Ramos (cell line): ENCODE results near the gene DAPL1.
"Not testable (repeated sequence)": the region's sequence is repeated elsewhere in the genome, so short reads cannot be mapped to it uniquely, and the experiment has no call there.

Source experiments
- in situ Hi-C: fragments of 300-500 bp; cut with MboI; formaldehyde crosslinking; loops from one replicate; pipeline ENCODE4 v1.14.3; 2022; ENCODE audit warnings: low sequenced_read_pairs; ENCODE audit not compliant: unreplicated experiment

DAPL1 gene

GRCh38 chr2:158815166-158815565 is 20.0 kb downstream of the DAPL1 start:
- in situ Hi-C loops = no loop called here

DNA sequence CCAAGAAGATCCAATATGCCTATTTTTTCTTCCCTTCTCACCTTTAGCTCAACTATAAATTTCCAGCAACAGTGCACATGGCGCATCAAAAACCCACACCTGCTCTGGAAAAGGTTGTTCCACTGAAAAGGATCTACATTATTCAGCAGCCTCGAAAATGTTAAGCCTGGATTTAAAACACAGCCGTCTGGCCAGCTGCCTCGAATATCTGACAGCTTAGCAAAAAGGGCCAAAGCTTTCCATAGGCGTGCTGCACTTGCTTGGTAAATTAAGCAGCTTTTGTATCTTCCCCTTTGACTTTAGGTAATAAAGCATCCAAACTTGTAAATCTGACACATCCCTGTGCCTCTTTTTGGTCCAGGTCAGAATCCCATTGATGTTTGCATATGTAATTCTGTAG is 20.5 kb downstream of the DAPL1 start:
- in situ Hi-C loops = no loop called here

DNA sequence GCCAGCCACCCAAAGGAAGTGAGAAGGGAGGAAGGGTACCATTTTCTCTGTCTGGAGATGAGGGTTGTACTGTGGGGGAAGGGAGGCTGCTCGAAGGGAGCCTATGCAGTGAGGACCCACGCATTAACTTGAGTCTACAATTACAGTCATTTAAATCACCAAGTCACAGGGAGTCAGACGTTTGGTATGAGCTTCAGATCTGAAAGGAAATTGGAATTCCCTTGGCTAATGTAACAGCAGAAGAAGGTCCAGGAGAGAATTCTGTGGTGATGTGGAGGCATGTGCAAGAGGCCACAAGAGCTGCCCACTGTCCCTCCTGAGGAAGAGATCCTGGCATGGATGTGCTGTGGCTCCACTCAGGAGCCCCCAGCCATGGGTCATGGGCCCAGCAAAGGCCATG is 22.5 kb downstream of the DAPL1 start:
- in situ Hi-C loops = no loop called here

DNA sequence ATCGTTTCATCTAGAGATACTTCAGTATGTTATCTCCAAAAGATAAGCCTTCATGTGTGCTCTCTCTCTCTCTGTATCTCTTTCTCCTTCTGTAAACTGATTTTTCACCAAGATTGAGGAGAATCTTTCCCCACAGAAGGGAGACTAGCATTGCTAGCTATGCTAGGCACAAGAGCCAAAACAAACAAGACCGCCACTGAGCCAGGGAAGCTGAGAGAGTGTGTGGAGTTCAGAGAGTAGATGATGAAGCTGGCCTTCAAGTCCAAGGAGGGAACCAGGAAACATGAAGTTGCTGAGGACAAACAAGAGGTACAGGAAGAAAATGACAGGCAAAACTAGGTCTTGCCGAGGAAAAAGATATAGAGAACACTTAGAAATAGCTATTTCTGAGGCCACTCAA is 23.4 kb downstream of the DAPL1 start:
- in situ Hi-C loops = no loop called here

DNA sequence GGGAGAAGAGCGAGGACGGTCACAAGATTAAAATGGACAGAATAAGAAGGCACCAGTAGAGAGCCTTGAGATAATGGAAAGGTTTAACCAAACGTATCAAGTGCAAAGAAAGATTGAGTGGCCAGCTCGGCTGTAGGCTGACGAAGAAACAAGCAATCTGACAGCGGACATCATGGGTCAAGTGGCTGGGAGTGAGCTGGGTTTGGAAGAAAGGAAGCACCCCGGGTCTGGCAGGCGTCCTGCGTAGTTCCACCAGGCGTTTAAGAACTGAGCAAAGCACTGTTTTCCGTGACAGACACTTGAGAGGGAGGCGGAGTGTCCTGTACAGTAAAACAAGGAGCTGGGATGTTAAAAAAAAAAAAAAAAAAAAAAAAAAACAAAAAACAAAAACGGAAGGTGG is 27.1 kb downstream of the DAPL1 start:
- in situ Hi-C loops = no loop called here

- in situ Hi-C loops = no loop called here
Observed at GRCh38 chr2:158823486-158824237, 28.5 kb downstream of the DAPL1 start.

DNA sequence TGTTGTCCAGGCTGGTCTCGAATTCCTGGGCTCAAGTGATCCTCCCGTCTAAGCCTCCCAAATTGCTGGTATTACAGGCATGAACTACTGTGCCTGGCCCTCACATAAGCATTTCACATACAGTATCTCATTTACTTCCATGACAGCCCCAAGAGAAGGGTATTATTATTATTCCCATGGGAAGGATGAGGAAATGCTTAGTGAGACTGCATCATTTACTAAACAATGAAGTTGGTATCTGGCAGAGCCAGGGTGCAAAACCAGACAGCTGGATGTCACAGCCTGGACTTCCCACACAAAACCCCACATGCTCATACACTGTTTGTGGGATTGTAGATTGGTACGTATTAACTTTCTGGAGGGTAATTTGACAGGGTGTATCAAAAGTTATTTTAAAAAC is 29.9 kb downstream of the DAPL1 start:
- in situ Hi-C loops = no loop called here

DNA sequence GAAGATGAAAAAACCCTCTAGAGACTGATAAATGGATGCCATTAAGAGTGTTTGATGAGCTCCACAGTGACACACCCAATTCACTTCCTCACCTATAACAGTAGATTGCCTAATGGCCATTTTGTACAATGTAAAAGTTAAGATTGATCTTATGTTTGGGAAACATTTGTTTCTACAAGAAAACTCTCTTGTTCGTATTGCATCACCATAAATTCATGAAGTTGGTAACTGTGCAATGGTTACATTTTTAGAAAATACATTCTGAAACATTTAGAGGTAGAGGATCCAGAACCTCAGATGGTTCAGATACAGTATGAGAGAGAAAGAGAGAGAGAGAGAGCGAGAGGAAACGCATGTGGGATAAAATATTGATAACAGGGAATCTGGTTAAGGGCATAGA is 31.8 kb downstream of the DAPL1 start:
- in situ Hi-C loops = no loop called here

GRCh38 chr2:158828378-158829164 is 33.5 kb downstream of the DAPL1 start:
- in situ Hi-C loops = no loop called here

DNA sequence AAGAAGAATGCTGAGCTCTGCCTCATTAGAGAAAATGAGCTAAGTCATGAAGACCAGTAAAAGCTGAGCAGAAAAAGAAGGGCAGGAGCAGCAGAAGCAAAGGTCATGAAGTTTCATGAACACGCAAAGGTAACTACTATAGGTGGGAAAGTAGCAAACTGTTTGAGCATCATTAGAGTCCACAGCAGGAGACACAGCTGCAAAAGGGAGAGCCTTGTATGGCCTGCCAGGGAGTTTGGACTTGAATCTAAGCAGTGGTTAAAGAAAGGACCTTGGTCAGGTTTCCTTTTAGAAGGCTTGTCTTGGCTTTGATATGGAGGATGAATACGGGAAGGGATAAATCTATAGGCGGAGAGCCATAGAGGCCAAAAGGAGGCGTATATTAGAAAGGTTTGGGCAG is 34.0 kb downstream of the DAPL1 start:
- in situ Hi-C loops = no loop called here

- in situ Hi-C loops = no loop called here
Observed at GRCh38 chr2:158830201-158830600, 35.1 kb downstream of the DAPL1 start.

- in situ Hi-C loops = no loop called here
Observed at GRCh38 chr2:158835431-158835830, 40.3 kb downstream of the DAPL1 start.

GRCh38 chr2:158837645-158838044 is 42.5 kb downstream of the DAPL1 start:
- in situ Hi-C loops = no loop called here

- in situ Hi-C loops = no loop called here
Observed at GRCh38 chr2:158841850-158842249, 46.7 kb downstream of the DAPL1 start.

GRCh38 chr2:158845444-158845843 is 50.3 kb downstream of the DAPL1 start:
- in situ Hi-C loops = no loop called here

DNA sequence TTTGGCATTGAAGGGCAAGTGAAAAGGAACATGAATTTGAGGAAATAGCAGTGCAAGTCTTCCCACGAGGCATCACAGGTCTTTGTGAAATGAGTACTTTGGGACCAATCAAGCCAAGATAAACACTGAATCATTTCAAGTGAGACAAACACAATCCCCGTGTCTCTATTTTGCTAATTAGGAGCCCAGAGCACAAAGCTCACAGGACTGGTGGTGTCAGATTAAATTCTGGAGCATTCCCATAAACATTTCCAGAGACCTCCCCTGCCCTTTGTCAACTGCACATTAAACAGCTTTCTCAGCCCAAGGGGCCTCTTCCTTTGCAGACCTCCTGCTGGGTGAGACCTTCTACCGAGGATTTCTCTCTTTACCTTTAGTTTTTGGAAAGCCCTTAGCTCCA is 50.7 kb downstream of the DAPL1 start:
- in situ Hi-C loops = no loop called here

DNA sequence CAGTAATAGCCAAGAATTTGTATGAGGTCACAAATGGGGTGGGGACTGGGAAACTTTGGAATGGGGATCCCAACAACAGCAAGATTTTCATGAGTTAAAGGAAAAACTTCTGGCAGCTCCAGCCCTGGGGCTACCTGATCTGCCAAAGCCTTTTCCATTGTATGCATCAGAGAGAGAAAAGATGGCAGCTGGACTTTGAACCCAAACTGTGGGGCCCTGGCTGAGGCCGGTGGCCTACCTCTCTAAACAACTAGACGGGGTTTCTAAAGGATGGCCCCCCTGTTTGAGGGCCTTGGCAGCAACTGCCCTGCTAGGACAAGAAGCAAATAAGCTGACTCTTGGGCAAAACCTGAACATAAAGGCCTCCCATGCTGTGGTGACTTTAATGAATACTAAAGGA is 52.4 kb downstream of the DAPL1 start:
- in situ Hi-C loops = not testable (repeated sequence)

DNA sequence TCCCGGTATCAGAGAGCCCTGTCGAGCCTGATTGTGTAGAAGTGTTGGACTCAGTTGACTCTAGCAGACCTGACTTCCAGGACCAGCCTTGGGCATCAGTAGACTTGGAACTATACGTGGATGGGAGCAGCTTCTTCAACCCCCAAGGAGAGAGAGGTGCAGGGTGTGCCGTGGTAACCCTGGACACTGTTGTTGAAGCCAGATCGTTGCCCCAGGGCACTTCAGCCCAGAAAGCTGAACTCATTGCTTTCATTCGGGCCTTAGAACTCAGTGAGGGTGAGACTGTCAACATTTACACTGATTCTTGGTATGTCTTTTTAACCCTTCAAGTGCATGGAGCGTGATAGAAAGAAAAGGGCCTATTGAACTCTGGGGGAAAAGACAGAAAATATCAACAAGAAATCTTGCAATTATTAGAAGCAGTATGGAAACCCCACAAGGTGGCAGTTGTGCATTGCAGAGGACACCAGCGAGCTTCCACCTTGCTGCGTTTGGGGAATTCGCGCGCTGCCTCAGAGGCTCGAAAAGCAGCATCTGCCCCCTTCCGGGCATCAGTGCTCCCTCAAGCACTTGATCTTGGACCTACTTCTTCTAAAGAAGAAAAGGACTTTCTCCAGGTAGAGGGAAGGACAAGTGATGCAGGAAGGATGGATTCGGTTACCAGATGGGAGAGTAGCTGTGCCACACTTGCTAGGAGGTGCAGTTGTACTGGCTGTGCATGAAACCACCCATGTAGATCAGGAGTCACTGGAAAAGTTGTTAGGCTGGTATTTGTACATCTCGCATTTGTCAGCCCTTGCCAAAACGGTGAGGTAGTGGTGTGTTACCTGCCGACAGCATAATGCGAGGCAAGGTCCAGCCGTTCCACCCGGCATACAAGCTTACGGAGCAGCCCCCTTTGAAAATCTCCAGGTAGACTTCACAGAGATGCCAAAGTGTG is 53.2 kb downstream of the DAPL1 start:
- in situ Hi-C loops = not testable (repeated sequence)

- in situ Hi-C loops = not testable (repeated sequence)
Observed at GRCh38 chr2:158860179-158860578, 65.1 kb downstream of the DAPL1 start.

DNA sequence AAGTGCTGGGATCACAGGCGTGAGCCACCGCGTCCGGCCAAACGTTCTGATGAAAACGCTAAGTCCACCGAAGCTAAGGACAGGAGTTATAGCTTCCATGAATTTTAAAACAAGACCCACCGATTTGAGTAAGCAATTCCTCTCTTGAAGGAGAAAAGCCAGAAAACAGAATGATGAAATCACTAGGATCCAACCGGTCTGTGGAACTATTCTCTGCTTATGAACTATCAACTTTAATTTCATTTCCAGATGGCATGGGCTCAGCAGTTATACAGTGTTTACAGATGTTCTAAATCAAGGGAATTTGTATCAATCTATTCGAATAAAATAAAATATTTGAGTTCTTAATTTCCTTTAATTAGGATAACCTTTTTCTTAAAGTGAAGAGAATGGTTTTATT is 66.5 kb downstream of the DAPL1 start:
- in situ Hi-C loops = not testable (repeated sequence)

DNA sequence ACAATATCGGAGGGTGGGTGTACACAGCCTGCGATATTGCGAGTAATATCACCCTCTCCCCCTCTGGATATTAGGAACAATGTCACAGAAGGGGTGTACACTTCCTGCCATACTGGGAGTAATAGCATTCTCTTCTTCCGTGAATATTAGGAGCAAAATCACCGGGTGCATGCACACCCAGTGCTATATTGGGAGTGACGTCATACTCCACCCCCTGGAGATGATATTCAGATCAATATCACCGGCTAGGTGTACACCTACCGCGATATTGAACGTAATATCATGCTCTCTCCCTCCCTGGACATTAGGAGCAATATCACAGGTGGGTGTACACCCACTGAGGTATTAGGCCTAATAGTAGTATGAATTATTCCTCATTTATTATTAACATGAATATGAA is 70.4 kb downstream of the DAPL1 start:
- in situ Hi-C loops = not testable (repeated sequence)
